Measurements from ENCODE around the gene UFM1. TPM values are rescaled to one million over a fixed set of nuclear protein-coding genes. Genes with fewer than 3 reads are reported as not detected.

The UFM1 gene
- total RNA-seq, 1 donor from 2014 or later: 32.3 TPM

DNA sequence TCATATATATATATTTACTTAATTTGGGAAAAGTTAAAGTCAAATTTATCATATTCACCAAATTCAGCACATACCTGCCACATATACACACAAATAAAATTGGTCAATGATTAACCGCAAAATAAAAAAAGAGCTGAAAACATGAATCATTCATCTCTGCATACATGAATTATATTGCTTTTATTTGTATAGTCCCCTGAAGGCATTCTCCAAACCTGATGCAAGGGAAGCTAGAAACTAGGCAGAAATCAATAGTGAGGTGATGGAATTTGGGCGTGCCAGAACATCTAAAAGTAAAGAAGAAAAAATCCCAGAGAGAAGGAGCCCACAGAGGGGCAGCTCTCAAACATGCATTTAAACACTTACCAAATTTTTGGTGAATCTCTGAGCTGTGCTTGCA, 60.1 kb downstream of the UFM1 start:
- intact Hi-C loops (cut with DNase I): no loop called here
- DNase-seq (ENCODE audit: low spot score): no peak

GRCh38 chr13:38412266-38412665, 62.6 kb downstream of the UFM1 start:
- DNase-seq (ENCODE audit: low spot score): no peak
- intact Hi-C loops (cut with DNase I): no loop called here

Measured in cardiac septum (tissue), 1 donor.